ENCODE results near the gene ANO6.

- TF ChIP-seq CTCF (conservative IDR thresholded peaks at IDR 0.05; ENCODE audit: low read depth, low read length) (no peak), EZH2 (IDR thresholded peaks at IDR 0.05; ENCODE audit: borderline replicate concordance, low read depth, low read length, poor library complexity, severe bottlenecking) (no peak)
Measured at GRCh38 chr12:45219621-45220020, 3.7 kb downstream of the ANO6 start.
